Left lung (tissue), 10 donors: Measurements from ENCODE around the gene USP10. TPM values are rescaled to one million over a fixed set of nuclear protein-coding genes. Genes with fewer than 3 reads are reported as not detected.

Experiments
- ATAC-seq: fragments of 200-7000 bp; cut with Tn5 transposase; one replicate; pipeline ENCODE4 v1.9.1; 2020; ENCODE audit warnings: moderate library complexity
- DNase-seq, 4 donors: peaks; one replicate each; pipeline ENCODE4 v3.0.0-alpha.2; 2013 to 2020
- H3K27ac ChIP-seq, 2 donors: fragments of 200-600 bp; sonication (generic) in 1 of 2; one replicate each; pipeline versions ENCODE4 v1.5.0 to v1.8.0; 2020 to 2021
- H3K27me3 ChIP-seq, 2 donors: fragments of 200-600 bp; sonication (generic) in 1 of 2; one replicate each; pipeline versions ENCODE4 v1.5.0 to v1.8.0; 2020 to 2021
- H3K36me3 ChIP-seq, 2 donors: fragments of 200-600 bp; sonication (generic) in 1 of 2; one replicate each; pipeline versions ENCODE4 v1.5.0 to v1.8.0; 2020 to 2021
- H3K4me1 ChIP-seq, 2 donors: fragments of 200-600 bp; one replicate each; pipeline ENCODE4 v1.8.0; 2021
- H3K4me3 ChIP-seq, 2 donors: fragments of 200-600 bp; sonication (generic) in 1 of 2; one replicate each; pipeline versions ENCODE4 v1.5.0 to v1.8.0; 2020 to 2021; ENCODE audit warnings: mild to moderate bottlenecking in 1 of 2
- H3K9me3 ChIP-seq, 2 donors: fragments of 200-600 bp; sonication (generic) in 1 of 2; one replicate each; pipeline versions ENCODE4 v1.5.0 to v1.8.0; 2020 to 2021
- CTCF ChIP-seq, 2 donors: fragments of 200-600 bp; sonication (generic) in 1 of 2; IDR thresholded peaks; one replicate each; pipeline versions ENCODE4 v1.5.0 to v1.8.0; 2021; ENCODE audit warnings: antibody characterized with exemption in 2 of 2
- intact Hi-C, 2 donors: fragments of 100-400 bp; cut with DNase I; formaldehyde crosslinking; loops; one replicate each; pipeline versions ENCODE4 v1.11.2 to v1.14.2; 2022
- polyA plus RNA-seq, 6 donors: library from polyadenylated mRNA; unstranded; fragments of 120-200 nt; gene quantifications; one replicate each; pipeline ENCODE4 v1.2.1, GENCODE V29; 2013; ENCODE audit not compliant: insufficient read length in 6 of 6
- total RNA-seq, 2 donors: library from RNA; stranded (reverse); fragmentation: NEBNext Ultra II Directional; extraction: Animal tissue kit (Norgen Biotek cat#: 25700); gene quantifications; one replicate each; pipeline ENCODE4 v1.2.1, GENCODE V29; 2021
- donor health status: DM: no; HTN: yes; CAD: no.
- donor health status: DM: no; HTN: no; CAD: no.

USP10 gene
- total and polyA plus RNA-seq, 8 donors: 57.4 to 102 (median 87.8) TPM

- intact Hi-C loops: loop anchor here in 1 of 2 donors (10.0 kb wide), 1 partner anchor 52 kb away; no protein-coding TSS in a partner anchor
Observed at GRCh38 chr16:84673203-84673535, 26.6 kb upstream of the USP10 start.

GRCh38 chr16:84673561-84673960 is 26.2 kb upstream of the USP10 start:
- no peak for DNase-seq
- ATAC-seq: no peak
- intact Hi-C loops: loop anchor here in 1 of 2 donors (10.0 kb wide), 1 partner anchor 51 kb away; no protein-coding TSS in a partner anchor
- Histone ChIP-seq H3K9me3 (no peaks in the 10 kb centered on the region), H3K36me3 (no peaks in the 10 kb centered on the region), H3K4me1 (no peaks in the 10 kb centered on the region), H3K27me3 (no peaks in the 10 kb centered on the region), H3K4me3 (no peak overlapping the region), H3K27ac (no peak overlapping the region)
- TF ChIP-seq CTCF (IDR thresholded peaks at IDR 0.05): no peak

More at GRCh38 chr16:84673203-84673535, 26.6 kb upstream of the USP10 start:
- Histone ChIP-seq H3K27me3 (no peaks in the 10 kb centered on the region), H3K4me1 (no peaks in the 10 kb centered on the region), H3K9me3 (no peaks in the 10 kb centered on the region), H3K4me3 (no peak overlapping the region), H3K27ac (no peak overlapping the region), H3K36me3 (peaks cover 0 to 3% of the 10 kb centered on the region in 2 donors)
- no peak for DNase-seq
- ATAC-seq: no peak
- TF ChIP-seq CTCF (IDR thresholded peaks at IDR 0.05): no peak

DNA sequence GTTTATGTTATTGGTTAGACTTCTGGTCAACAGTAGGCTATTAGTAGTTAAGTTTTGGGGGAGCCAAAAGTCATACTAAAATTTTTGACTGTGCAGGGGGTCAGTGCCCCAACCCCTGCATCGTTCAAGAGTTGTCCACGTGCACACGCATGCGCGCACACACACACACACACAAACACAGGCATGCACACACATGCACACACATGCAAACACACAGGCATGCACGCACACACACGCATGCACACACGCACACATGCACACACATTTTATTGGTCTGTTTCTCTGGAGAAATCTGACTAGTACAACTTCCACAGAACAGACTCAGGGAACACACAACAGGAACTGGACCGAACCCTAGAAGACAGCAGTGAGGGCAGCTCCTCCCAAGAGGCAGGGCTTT is 24.4 kb upstream of the USP10 start:
- no peak overlapping the region for H3K27ac ChIP-seq
- H3K9me3 ChIP-seq: no peaks in the 10 kb centered on the region
- no peak for ATAC-seq
- DNase-seq: no peak
- peaks cover 0 to 2% of the 10 kb centered on the region in 2 donors for H3K4me1 ChIP-seq
- no peak overlapping the region for H3K4me3 ChIP-seq
- H3K27me3 ChIP-seq: no peaks in the 10 kb centered on the region
- no peaks in the 10 kb centered on the region for H3K36me3 ChIP-seq
- intact Hi-C loops: loop anchor here in 1 of 2 donors (10.0 kb wide), 1 partner anchor 49 kb away; no protein-coding TSS in a partner anchor
- TF ChIP-seq CTCF (IDR thresholded peaks at IDR 0.05): no peak

GRCh38 chr16:84675884-84676283 is 23.9 kb upstream of the USP10 start:
- no peaks in the 10 kb centered on the region for H3K9me3 ChIP-seq
- H3K27me3 ChIP-seq: no peaks in the 10 kb centered on the region
- peaks cover 0 to 5% of the 10 kb centered on the region in 2 donors for H3K4me1 ChIP-seq
- no peak for TF ChIP-seq CTCF (IDR thresholded peaks at IDR 0.05)
- H3K4me3 ChIP-seq: no peak overlapping the region
- intact Hi-C loops: loop anchor here in 1 of 2 donors (10.0 kb wide), 1 partner anchor 49 kb away; no protein-coding TSS in a partner anchor
- H3K27ac ChIP-seq: no peak overlapping the region
- ATAC-seq (no peak), DNase-seq (no peak)
- no peaks in the 10 kb centered on the region for H3K36me3 ChIP-seq

DNA sequence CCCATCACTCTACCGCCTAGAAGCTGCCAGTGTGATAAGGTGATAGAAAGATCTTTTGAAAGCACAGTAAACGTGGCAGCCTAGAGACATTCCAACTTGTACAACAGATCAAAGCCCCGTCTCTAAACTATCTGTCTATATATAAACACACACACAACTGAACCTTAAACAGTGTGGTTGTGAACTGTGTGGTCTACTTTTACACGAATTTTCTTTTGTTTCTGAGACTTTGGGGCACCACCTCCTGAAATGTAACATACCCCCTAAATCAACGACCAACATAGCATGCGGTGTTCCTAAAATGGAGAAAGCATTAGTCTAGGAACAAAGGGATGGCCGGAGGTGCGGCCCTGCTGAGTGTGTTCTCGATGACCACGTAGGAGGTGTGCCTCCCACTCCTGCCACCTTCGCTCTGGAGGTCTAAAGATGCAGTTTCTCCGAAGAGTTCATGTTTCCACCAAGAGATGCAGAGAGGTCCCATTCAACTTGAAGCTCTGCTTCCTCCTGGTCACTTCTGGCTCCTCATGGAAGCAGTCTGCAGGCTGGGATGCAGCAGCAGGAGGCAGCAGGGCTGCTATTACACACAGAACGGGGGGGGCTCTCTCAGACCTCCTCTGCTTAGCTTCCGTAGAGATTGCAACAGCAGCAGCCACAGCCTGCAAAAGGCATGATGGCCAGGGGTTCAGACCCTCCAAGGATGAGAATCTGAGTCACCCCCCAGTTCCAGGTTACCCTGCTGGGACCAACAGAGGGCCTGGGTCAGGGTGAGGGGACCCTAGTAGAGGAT is 22.6 kb upstream of the USP10 start:
- Histone ChIP-seq H3K27ac (no peak overlapping the region), H3K4me3 (no peak overlapping the region), H3K9me3 (no peaks in the 10 kb centered on the region), H3K27me3 (no peaks in the 10 kb centered on the region), H3K4me1 (peaks cover 0 to 5% of the 10 kb centered on the region in 2 donors), H3K36me3 (no peaks in the 10 kb centered on the region)
- no peak for DNase-seq
- TF ChIP-seq CTCF (IDR thresholded peaks at IDR 0.05): no peak
- intact Hi-C loops: loop anchor here in 1 of 2 donors (10.0 kb wide), 1 partner anchor 48 kb away; no protein-coding TSS in a partner anchor
- no peak for ATAC-seq
